ENCODE measurements around the gene ATP5F1E. TPM values are rescaled to one million over a fixed set of nuclear protein-coding genes. Genes with fewer than 3 reads are reported as not detected.

Gene ATP5F1E
- total and polyA plus RNA-seq, 9 of the 15 experiments (the other 6 are each of a cell fraction or from before 2014, with no cell fraction given), result 60.3 to 162 (median 113) TPM

GRCh38 chr20:59032023-59032712, at the start of gene ATP5F1E (continued):
- TF ChIP-seq MGA (IDR thresholded peaks at IDR 0.05) (peak; percentile 86), ZNF354B (CRISPR knock-in tag; IDR thresholded peaks at IDR 0.05) (peak; percentile 86), ZNF280B (CRISPR knock-in tag; IDR thresholded peaks at IDR 0.05) (peak; percentile 72; the same call in 1 of the 2 replicates), SMAD1 (IDR thresholded peaks at IDR 0.05; ENCODE audit: low read depth, low read length, partially characterized antibody) (no peak), ZSCAN29 (IDR thresholded peaks at IDR 0.05) (0 out of 2 replicates have a peak, but pooled peaks have one; percentile 53), TCFL5 (CRISPR knock-in tag; conservative IDR thresholded peaks at IDR 0.05) (peak; percentile 86), SP2 (IDR thresholded peaks at IDR 0.05; ENCODE audit: extremely low read depth, low read depth, low read length, poor library complexity, severe bottlenecking) (peak; percentile 62), ETS1 (conservative IDR thresholded peaks at IDR 0.05; ENCODE audit: control insufficient read depth, low read depth, low read length) (peak; percentile 62; the same call in 1 of the 2 replicates), KDM5B (IDR thresholded peaks at IDR 0.05; ENCODE audit: insufficient replicate concordance, low read depth, low read length) (peak; percentile 82), SAP30 (IDR thresholded peaks at IDR 0.05; ENCODE audit: borderline replicate concordance, insufficient read depth, low read depth, low read length, poor library complexity, severe bottlenecking) (peak; percentile 57), RNF2 (IDR thresholded peaks at IDR 0.05) (0 out of 2 replicates have a peak, but pooled peaks have one; percentile 54), HNRNPLL (IDR thresholded peaks at IDR 0.05; ENCODE audit: low read depth, low read length, poor library complexity, severe bottlenecking) (no peak)
